ENCODE results near the gene MYORG.

DNA sequence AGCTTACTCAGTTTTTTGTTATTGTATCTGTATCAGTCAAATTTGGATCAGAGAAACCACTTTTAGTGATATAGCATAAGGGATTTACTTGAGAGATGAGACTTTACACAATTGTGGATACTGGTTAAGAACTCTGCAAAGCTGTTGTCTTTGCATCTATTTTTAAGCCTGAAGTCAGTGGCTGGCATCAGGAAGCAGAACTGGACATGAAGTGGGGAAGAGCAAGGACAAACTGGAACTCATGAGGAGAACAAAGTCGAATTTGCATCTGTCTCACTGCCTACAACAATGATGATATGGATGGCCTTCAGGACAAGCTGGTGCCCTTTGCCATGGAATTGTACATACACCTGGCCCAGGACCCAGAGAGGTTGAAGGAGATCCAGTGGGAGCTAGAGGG, 15.8 kb upstream of the MYORG start:
- TF ChIP-seq EP300 (IDR thresholded peaks at IDR 0.05) = no peak
- TF ChIP-seq, protein P1, sequence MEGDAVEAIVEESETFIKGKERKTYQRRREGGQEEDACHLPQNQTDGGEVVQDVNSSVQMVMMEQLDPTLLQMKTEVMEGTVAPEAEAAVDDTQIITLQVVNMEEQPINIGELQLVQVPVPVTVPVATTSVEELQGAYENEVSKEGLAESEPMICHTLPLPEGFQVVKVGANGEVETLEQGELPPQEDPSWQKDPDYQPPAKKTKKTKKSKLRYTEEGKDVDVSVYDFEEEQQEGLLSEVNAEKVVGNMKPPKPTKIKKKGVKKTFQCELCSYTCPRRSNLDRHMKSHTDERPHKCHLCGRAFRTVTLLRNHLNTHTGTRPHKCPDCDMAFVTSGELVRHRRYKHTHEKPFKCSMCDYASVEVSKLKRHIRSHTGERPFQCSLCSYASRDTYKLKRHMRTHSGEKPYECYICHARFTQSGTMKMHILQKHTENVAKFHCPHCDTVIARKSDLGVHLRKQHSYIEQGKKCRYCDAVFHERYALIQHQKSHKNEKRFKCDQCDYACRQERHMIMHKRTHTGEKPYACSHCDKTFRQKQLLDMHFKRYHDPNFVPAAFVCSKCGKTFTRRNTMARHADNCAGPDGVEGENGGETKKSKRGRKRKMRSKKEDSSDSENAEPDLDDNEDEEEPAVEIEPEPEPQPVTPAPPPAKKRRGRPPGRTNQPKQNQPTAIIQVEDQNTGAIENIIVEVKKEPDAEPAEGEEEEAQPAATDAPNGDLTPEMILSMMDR (IDR thresholded peaks at IDR 0.05) = no peak
- no peak for TF ChIP-seq POLR2A (IDR thresholded peaks at IDR 0.05)
